H1 (cell line): ENCODE data around the gene TBC1D2B. TPM values are rescaled to one million over a fixed set of nuclear protein-coding genes. Genes with fewer than 3 reads are reported as not detected.

ENCODE experiments used
- CTCF ChIA-PET: fragments of 300-600 bp; sonication (Branson Sonifier 250); formaldehyde crosslinking; loops from one replicate; lab custom pipeline; 2021; ENCODE audit not compliant: partially characterized antibody; lab: Charles Lee
- POLR2A ChIA-PET: fragments of 300-600 bp; sonication (Branson Sonifier 250); formaldehyde crosslinking; loops from one replicate; lab custom pipeline; 2021; ENCODE audit warnings: inconsistent platforms; ENCODE audit not compliant: partially characterized antibody; lab: Charles Lee
- DNase-seq, 2 experiments: peaks; one replicate each; pipeline versions ENCODE4 v3.0.0 to v3.0.0-alpha.2; 2010 to 2022; ENCODE audit warnings: low spot score in 2 of 2, low read depth in 1 of 2, mixed read lengths in 1 of 2
- FAIRE-seq: peaks from 2 replicates; lab custom pipeline; 2011; peaks lifted over from hg19 to GRCh38; lab: Jason Lieb, UNC
- H2AFZ ChIP-seq: 2 replicates; pipeline ENCODE4 v1.8.1; 2012; ENCODE audit warnings: low read length, inconsistent platforms
- H2AK5ac ChIP-seq: 2 replicates; pipeline ENCODE4 v1.6.1; 2013; ENCODE audit warnings: low read depth, low read length
- H2BK120ac ChIP-seq: replicated peaks from 2 replicates; pipeline ENCODE3; 2013; ENCODE audit warnings: low read depth, low read length, inconsistent platforms
- H2BK12ac ChIP-seq: 2 replicates; pipeline ENCODE4 v1.6.1; 2013; ENCODE audit warnings: low read depth, low read length
- H2BK15ac ChIP-seq: 2 replicates; pipeline ENCODE4 v1.6.1; 2013; ENCODE audit warnings: low read length
- H2BK20ac ChIP-seq: 2 replicates; pipeline ENCODE4 v1.6.1; 2013; ENCODE audit warnings: low read length
- H2BK5ac ChIP-seq: 2 replicates; pipeline ENCODE4 v1.6.1; 2013; ENCODE audit warnings: low read depth, low read length
- H3K14ac ChIP-seq: 2 replicates; pipeline ENCODE4 v1.6.1; 2013; ENCODE audit warnings: inconsistent platforms; ENCODE audit not compliant: insufficient read length
- H3K18ac ChIP-seq: 2 replicates; pipeline ENCODE4 v1.6.1; 2013; ENCODE audit warnings: low read length; ENCODE audit errors: extremely low read depth
- H3K23ac ChIP-seq: 2 replicates; pipeline ENCODE4 v1.6.1; 2013; ENCODE audit warnings: inconsistent platforms; ENCODE audit not compliant: insufficient read length
- H3K23me2 ChIP-seq: 2 replicates; pipeline ENCODE4 v1.6.1; 2013; ENCODE audit warnings: low read depth, low read length
- H3K27ac ChIP-seq: 2 replicates; pipeline ENCODE4 v1.6.1; 2011; ENCODE audit warnings: low read depth, low read length, inconsistent platforms
- H3K27me3 ChIP-seq, 4 experiments: replicated peaks in 1 of 4; 1 replicate in 1 of 4; 2 replicates in 3 of 4; pipeline versions ENCODE4 v1.6.1 to v1.8.1; 2011 to 2013; ENCODE audit warnings: low read length in 3 of 4, mild to moderate bottlenecking in 3 of 4, inconsistent platforms in 2 of 4, mixed read lengths in 2 of 4, moderate library complexity in 1 of 4; ENCODE audit not compliant: control insufficient read depth in 3 of 4, insufficient read depth in 3 of 4; ENCODE audit errors: extremely low read depth in 1 of 4
- H3K36me3 ChIP-seq, 4 experiments: 2 replicates each; pipeline versions ENCODE4 v1.6.1 to v1.8.1; 2011 to 2013; ENCODE audit warnings: mild to moderate bottlenecking in 4 of 4, low read length in 3 of 4, moderate library complexity in 2 of 4, control low read depth in 1 of 4, inconsistent platforms in 1 of 4; ENCODE audit not compliant: insufficient read depth in 4 of 4, control insufficient read depth in 2 of 4
- H3K4ac ChIP-seq: replicated peaks from 2 replicates; pipeline ENCODE3; 2013; ENCODE audit warnings: low read length, low read depth, mixed read lengths, inconsistent platforms; ENCODE audit not compliant: insufficient read length
- H3K4me1 ChIP-seq, 4 experiments: replicated peaks in 1 of 4; 1 replicate in 1 of 4; 2 replicates in 3 of 4; pipeline versions ENCODE4 v1.6.1 to v1.8.1; 2011 to 2013; ENCODE audit warnings: low read length in 3 of 4, inconsistent platforms in 2 of 4, mixed read lengths in 1 of 4; ENCODE audit not compliant: insufficient read depth in 4 of 4, control insufficient read depth in 3 of 4
- H3K4me2 ChIP-seq, 2 experiments: 2 replicates each; pipeline versions ENCODE4 v1.6.1 to v1.8.1; 2011 to 2013; ENCODE audit warnings: low read depth in 2 of 2, low read length in 2 of 2, control low read depth in 1 of 2, inconsistent platforms in 1 of 2, mild to moderate bottlenecking in 1 of 2; ENCODE audit not compliant: insufficient read depth in 1 of 2
- H3K4me3 ChIP-seq, 4 experiments: fragments of 200-600, 300-600 bp in 1 of 4; sonication (generic), shearing (Covaris generic), sonication (Bioruptor Twin) in 1 of 4; 2 replicates each; pipeline versions ENCODE4 v1.5.1 to v1.8.1; 2011 to 2016; ENCODE audit warnings: low read length in 4 of 4, low read depth in 3 of 4, control low read depth in 2 of 4, inconsistent platforms in 2 of 4, mild to moderate bottlenecking in 2 of 4, mixed read lengths in 1 of 4, moderate library complexity in 1 of 4; ENCODE audit not compliant: insufficient read depth in 2 of 4; ENCODE audit errors: extremely low read depth in 1 of 4
- H3K56ac ChIP-seq: replicated peaks from 2 replicates; pipeline ENCODE3; 2013; ENCODE audit warnings: low read depth, mild to moderate bottlenecking, mixed read lengths, low read length, inconsistent platforms; ENCODE audit not compliant: insufficient read length
- H3K79me1 ChIP-seq: 2 replicates; pipeline ENCODE4 v1.6.1; 2013; ENCODE audit warnings: low read depth, low read length, control low read depth
- H3K79me2 ChIP-seq, 2 experiments: 2 replicates each; pipeline versions ENCODE4 v1.6.1 to v1.8.1; 2012 to 2013; ENCODE audit warnings: low read length in 2 of 2, mild to moderate bottlenecking in 2 of 2, inconsistent platforms in 1 of 2; ENCODE audit not compliant: insufficient read depth in 2 of 2, control insufficient read depth in 1 of 2
- H3K9ac ChIP-seq, 4 experiments: replicated peaks in 1 of 4; 1 replicate in 1 of 4; 2 replicates in 3 of 4; pipeline versions ENCODE4 v1.6.1 to v1.8.1; 2011 to 2013; ENCODE audit warnings: low read depth in 3 of 4, low read length in 3 of 4, control low read depth in 2 of 4, mild to moderate bottlenecking in 2 of 4, moderate library complexity in 2 of 4, inconsistent platforms in 1 of 4; ENCODE audit errors: extremely low read depth in 1 of 4
- H3K9me3 ChIP-seq, 2 experiments: 2 replicates each; pipeline versions ENCODE4 v1.6.1 to v1.8.1; 2012 to 2013; ENCODE audit warnings: mild to moderate bottlenecking in 2 of 2, moderate library complexity in 2 of 2, control low read depth in 1 of 2, inconsistent platforms in 1 of 2, low read depth in 1 of 2, low read length in 1 of 2, mixed read lengths in 1 of 2; ENCODE audit not compliant: insufficient read depth in 2 of 2
- H4K20me1 ChIP-seq, 2 experiments: replicated peaks in 1 of 2; 2 replicates each; pipeline versions ENCODE3 to v1.8.1; 2011 to 2013; ENCODE audit warnings: inconsistent platforms in 2 of 2, low read length in 2 of 2, mild to moderate bottlenecking in 1 of 2; ENCODE audit not compliant: insufficient read depth in 2 of 2, control insufficient read depth in 1 of 2
- H4K5ac ChIP-seq: 2 replicates; pipeline ENCODE4 v1.6.1; 2013; ENCODE audit warnings: low read length, low read depth, mixed read lengths, inconsistent platforms; ENCODE audit not compliant: insufficient read length
- H4K8ac ChIP-seq: 2 replicates; pipeline ENCODE4 v1.8.0; 2013; ENCODE audit warnings: mild to moderate bottlenecking, moderate library complexity, low read length, inconsistent platforms; ENCODE audit not compliant: insufficient read depth; ENCODE audit errors: extremely low read depth
- H4K91ac ChIP-seq: replicated peaks from 2 replicates; pipeline ENCODE3; 2013; ENCODE audit warnings: low read length, mixed read lengths, inconsistent platforms; ENCODE audit not compliant: insufficient read length
- BACH1 ChIP-seq: IDR thresholded peaks from 2 replicates; pipeline ENCODE4 v1.6.1; 2012; ENCODE audit warnings: low read length, improper control_type of control experiment
- MAFK ChIP-seq: IDR thresholded peaks from 2 replicates; pipeline ENCODE4 v1.6.1; 2012; ENCODE audit warnings: low read depth, mild to moderate bottlenecking, improper control_type of control experiment, low read length
- POU5F1 ChIP-seq: IDR thresholded peaks from 2 replicates; pipeline ENCODE4 v1.6.1; 2011; ENCODE audit warnings: low read depth, mild to moderate bottlenecking, low read length, moderate library complexity
- RAD21 ChIP-seq, 2 experiments: IDR thresholded peaks in 1 of 2; conservative IDR thresholded peaks in 1 of 2; 2 replicates each; pipeline ENCODE4 v1.6.1; 2011; ENCODE audit warnings: low read depth in 2 of 2, low read length in 2 of 2, improper control_type of control experiment in 1 of 2, inconsistent platforms in 1 of 2, mild to moderate bottlenecking in 1 of 2, moderate library complexity in 1 of 2
- SAP30 ChIP-seq: fragments of 300-600 bp; sonication (generic); IDR thresholded peaks from 2 replicates; pipeline ENCODE4 v1.7.1; 2012; ENCODE audit warnings: low read length, moderate library complexity, mild to moderate bottlenecking, inconsistent platforms; ENCODE audit not compliant: insufficient read depth, insufficient replicate concordance
- SP2 ChIP-seq: IDR thresholded peaks from 2 replicates; pipeline ENCODE4 v1.6.1; 2012; ENCODE audit warnings: mild to moderate bottlenecking, low read length, inconsistent platforms
- TAF1 ChIP-seq: IDR thresholded peaks from 2 replicates; pipeline ENCODE4 v1.6.1; 2011; ENCODE audit warnings: mild to moderate bottlenecking, low read depth, low read length
- WGBS, 2 experiments: shearing (Covaris generic) in 1 of 2; methylation state at CpG; one replicate each; pipeline versions ENCODE4 v1.1.6 to v1.1.7; 2013 to 2015; ENCODE audit warnings: low lambda C conversion rate in 2 of 2, mixed read lengths in 2 of 2, inconsistent platforms in 1 of 2, low coverage in 1 of 2, missing lambda C conversion rate in 1 of 2; ENCODE audit not compliant: insufficient replicate concordance in 2 of 2, insufficient coverage in 1 of 2, insufficient read length in 1 of 2; ENCODE audit errors: extremely low coverage in 1 of 2, missing lambda C conversion rate in 1 of 2; 5-methylcytosine and 5-hydroxymethylcytosine counted together
- polyA plus RNA-seq, 7 experiments: library from polyadenylated mRNA; depleted of rRNA in 3 of 7; stranded (reverse) in 5 of 7; unstranded in 2 of 7; fragments of >200 nt in 5 of 7; fragments of 200-250 nt in 2 of 7; gene quantifications; 1 replicate in 5 of 7; 2 replicates in 1 of 7; 4 replicates in 1 of 7; pipeline versions ENCODE4 v1.2.1 to v1.2.3, GENCODE V29; 2011 to 2013; ENCODE audit warnings: missing spikeins in 2 of 7, mixed read lengths in 2 of 7
- total RNA-seq: library from RNA; stranded (reverse); fragmentation: NEBNext Ultra II Directional; extraction: Animal tissue kit (Norgen Biotek cat#: 25700); gene quantifications from 2 replicates; pipeline ENCODE4 v1.2.1, GENCODE V29; 2021
- TF ChIP-seq, protein P1 (sequence below): IDR thresholded peaks from 2 replicates; pipeline ENCODE4 v1.6.1; 2011; ENCODE audit warnings: low read length, improper control_type of control experiment

Gene TBC1D2B
- total and polyA plus RNA-seq, 2 of the 8 experiments (the other 6 are each of a cell fraction or from before 2014, with no cell fraction given): 11.9 to 19.5 TPM

DNA sequence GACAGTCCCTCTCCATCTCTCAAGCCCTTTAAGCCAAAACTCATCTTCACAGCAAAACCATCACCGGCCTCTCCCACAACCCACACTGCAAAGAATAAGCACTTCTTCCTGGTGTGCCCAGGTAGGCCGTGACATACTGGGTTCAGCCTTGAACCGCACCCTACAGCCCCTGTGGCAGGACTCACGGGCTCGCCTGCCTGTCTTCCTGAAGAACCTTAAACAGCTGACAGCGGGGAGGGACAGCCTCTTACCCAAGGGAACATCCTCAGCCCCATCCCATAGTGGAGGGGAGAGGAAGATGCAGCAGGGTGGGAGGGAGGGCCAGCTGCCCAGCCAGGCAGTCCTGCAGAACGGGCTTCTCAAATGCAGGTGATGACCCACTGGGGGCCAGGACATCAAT, 40.2 kb downstream of the TBC1D2B start:
- Histone ChIP-seq H3K79me1 (no peaks in the 10 kb centered on the region; the same call in 1 of the 2 replicates), H3K4me2 (no peak overlapping the region), H3K14ac (no peak overlapping the region), H3K9ac (no peak overlapping the region)
- TF ChIP-seq TAF1 (no peak), SAP30 (no peak), POU5F1 (no peak), MAFK (no peak), RAD21 (IDR thresholded peaks at IDR 0.05 in 1 of 2, conservative IDR thresholded peaks at IDR 0.05 in 1 of 2; ENCODE audit: low read depth in 2 of 2, low read length in 2 of 2) (no peak), SP2 (no peak), BACH1 (no peak)
- TF ChIP-seq, protein P1, sequence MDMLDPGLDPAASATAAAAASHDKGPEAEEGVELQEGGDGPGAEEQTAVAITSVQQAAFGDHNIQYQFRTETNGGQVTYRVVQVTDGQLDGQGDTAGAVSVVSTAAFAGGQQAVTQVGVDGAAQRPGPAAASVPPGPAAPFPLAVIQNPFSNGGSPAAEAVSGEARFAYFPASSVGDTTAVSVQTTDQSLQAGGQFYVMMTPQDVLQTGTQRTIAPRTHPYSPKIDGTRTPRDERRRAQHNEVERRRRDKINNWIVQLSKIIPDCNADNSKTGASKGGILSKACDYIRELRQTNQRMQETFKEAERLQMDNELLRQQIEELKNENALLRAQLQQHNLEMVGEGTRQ: no peak
- TF ChIP-seq, all 59 proteins: peak for 0
- Histone ChIP-seq H3K27me3 (no peaks in the 10 kb centered on the region), H2BK120ac (no peak overlapping the region), H3K9me3 (no peaks in the 10 kb centered on the region), H3K36me3 (no peaks in the 10 kb centered on the region; a peak in 1 of 8 replicates), H2AK5ac (no peak overlapping the region), H4K91ac (no peak overlapping the region), H3K4me3 (no peak overlapping the region), H4K20me1 (peaks cover 3 to 5% of the 10 kb centered on the region in 2 experiments), H3K23me2 (no peaks in the 10 kb centered on the region; the same call in 1 of the 2 replicates), H3K4me1 (peaks cover 0 to 3% (median 0%) of the 10 kb centered on the region in 4 experiments; a peak in 1 of 7 replicates), H3K79me2 (no peaks in the 10 kb centered on the region), H4K8ac (no peak overlapping the region), H3K56ac (no peak overlapping the region), H2BK12ac (no peak overlapping the region), H4K5ac (no peak overlapping the region), H3K4ac (no peak overlapping the region), H3K27ac (no peak overlapping the region), H3K23ac (no peak overlapping the region), H2AFZ (no peak overlapping the region), H3K18ac (no peak overlapping the region), H2BK15ac (no peak overlapping the region), H2BK20ac (no peak overlapping the region), H2BK5ac (no peak overlapping the region)
- ChIA-PET POLR2A (no interaction called here), CTCF (no interaction called here)
- WGBS, 2 experiments: 82% methylated on average over 6 of the region's 7 CpGs; no CpG with 5 or more reads in 1 of the 2 experiments
- DNase-seq: no peak
- FAIRE-seq: no peak
